IMR-90 (cell line): ENCODE results near the gene NPTX1. TPM values are rescaled to one million over a fixed set of nuclear protein-coding genes. Genes with fewer than 3 reads are reported as not detected.

ENCODE experiments used
- ATAC-seq: fragments of 200-7000 bp; cut with Tn5 transposase; 2 replicates; pipeline ENCODE4 v1.9.1; 2020; ENCODE audit warnings: low read depth, mild to moderate bottlenecking, moderate library complexity
- BruUV-seq: library from RNA; stranded (reverse); fragments of 400-500 nt; replicated peaks from 2 replicates; lab custom pipeline; 2021; lab: Mats Ljungman, UMichigan
- CTCF ChIA-PET: fragments of 300-600 bp; formaldehyde crosslinking; extraction: SDS; loops from one replicate; lab custom pipeline; 2021; ENCODE audit warnings: antibody characterized with exemption; lab: Yijun Ruan, JAX
- POLR2A ChIA-PET: fragments of 300-600 bp; sonication (Branson Sonifier 250); formaldehyde crosslinking; loops from one replicate; lab custom pipeline; 2022; ENCODE audit warnings: antibody characterized with exemption; ENCODE audit not compliant: unreplicated experiment; lab: Charles Lee
- DNase-seq: peaks from one replicate; pipeline ENCODE4 v3.0.0; 2013
- H2AFZ ChIP-seq: replicated peaks from 2 replicates; pipeline ENCODE3; 2013; ENCODE audit warnings: low read length, mild to moderate bottlenecking; ENCODE audit not compliant: poor library complexity
- H2AK5ac ChIP-seq: 2 replicates; pipeline ENCODE4 v1.6.1; 2013; ENCODE audit warnings: low read depth, low read length, inconsistent platforms
- H2AK9ac ChIP-seq: replicated peaks from 2 replicates; pipeline ENCODE3; 2013; ENCODE audit warnings: mild to moderate bottlenecking, low read depth, low read length, moderate library complexity; ENCODE audit not compliant: poor library complexity
- H2BK120ac ChIP-seq: 2 replicates; pipeline ENCODE4 v1.6.1; 2013; ENCODE audit warnings: low read depth, low read length, inconsistent platforms
- H2BK15ac ChIP-seq: 3 replicates; pipeline ENCODE4 v1.6.1; 2013; ENCODE audit warnings: low read depth, low read length, inconsistent platforms
- H2BK20ac ChIP-seq: 2 replicates; pipeline ENCODE4 v1.6.1; 2013; ENCODE audit warnings: low read depth, mild to moderate bottlenecking, inconsistent platforms, low read length, moderate library complexity
- H2BK5ac ChIP-seq: 2 replicates; pipeline ENCODE4 v1.6.1; 2013; ENCODE audit warnings: mild to moderate bottlenecking, low read depth, low read length, inconsistent platforms; ENCODE audit not compliant: poor library complexity, severe bottlenecking
- H3K14ac ChIP-seq: replicated peaks from 2 replicates; pipeline ENCODE4 v1.6.1; 2013; ENCODE audit warnings: low read depth, low read length, inconsistent platforms
- H3K18ac ChIP-seq: 2 replicates; pipeline ENCODE4 v1.6.1; 2013; ENCODE audit warnings: low read depth, low read length, control low read depth
- H3K23ac ChIP-seq: 2 replicates; pipeline ENCODE4 v1.6.1; 2013; ENCODE audit warnings: low read depth, low read length, inconsistent platforms
- H3K27ac ChIP-seq: 2 replicates; pipeline ENCODE4 v1.5.1; 2013; ENCODE audit warnings: mild to moderate bottlenecking, control low read depth, low read length; ENCODE audit not compliant: insufficient read depth
- H3K27me3 ChIP-seq: 2 replicates; pipeline ENCODE4 v1.6.1; 2013; ENCODE audit warnings: low read length; ENCODE audit not compliant: control insufficient read depth, insufficient read depth
- H3K36me3 ChIP-seq: 2 replicates; pipeline ENCODE4 v1.6.1; 2013; ENCODE audit warnings: low read length, mixed read lengths; ENCODE audit not compliant: control insufficient read depth, insufficient read depth
- H3K4ac ChIP-seq: 2 replicates; pipeline ENCODE4 v1.6.1; 2013; ENCODE audit warnings: low read depth, low read length, inconsistent platforms
- H3K4me1 ChIP-seq: 2 replicates; pipeline ENCODE4 v1.6.1; 2013; ENCODE audit warnings: low read length, mixed read lengths; ENCODE audit not compliant: control insufficient read depth, insufficient read depth
- H3K4me2 ChIP-seq: 2 replicates; pipeline ENCODE4 v1.6.1; 2013; ENCODE audit warnings: low read depth, mild to moderate bottlenecking, control low read depth, low read length, moderate library complexity
- H3K4me3 ChIP-seq: 2 replicates; pipeline ENCODE4 v1.5.1; 2013; ENCODE audit warnings: low read depth, mild to moderate bottlenecking, control low read depth, low read length, moderate library complexity; ENCODE audit not compliant: insufficient read depth
- H3K56ac ChIP-seq: 2 replicates; pipeline ENCODE4 v1.6.1; 2013; ENCODE audit warnings: low read length, inconsistent platforms; ENCODE audit not compliant: insufficient read depth; ENCODE audit errors: extremely low read depth
- H3K79me1 ChIP-seq, 2 experiments: 2 replicates each; pipeline ENCODE4 v1.6.1; 2013; ENCODE audit warnings: low read length in 2 of 2, inconsistent platforms in 1 of 2, low read depth in 1 of 2
- H3K9ac ChIP-seq: 2 replicates; pipeline ENCODE4 v1.6.1; 2013; ENCODE audit warnings: low read depth, low read length, control low read depth
- H3K9me1 ChIP-seq: 2 replicates; pipeline ENCODE4 v1.6.1; 2013; ENCODE audit warnings: low read length, inconsistent platforms; ENCODE audit not compliant: insufficient read depth
- H3K9me3 ChIP-seq: 2 replicates; pipeline ENCODE4 v1.6.1; 2013; ENCODE audit warnings: low read length; ENCODE audit not compliant: control insufficient read depth, insufficient read depth
- H4K20me1 ChIP-seq: 2 replicates; pipeline ENCODE4 v1.6.1; 2013; ENCODE audit warnings: low read length, inconsistent platforms; ENCODE audit not compliant: insufficient read depth
- H4K5ac ChIP-seq: 2 replicates; pipeline ENCODE4 v1.6.1; 2013; ENCODE audit warnings: mild to moderate bottlenecking, low read depth, low read length, control low read depth
- H4K8ac ChIP-seq, 2 experiments: 2 replicates each; pipeline ENCODE4 v1.6.1; 2013; ENCODE audit warnings: low read depth in 2 of 2, low read length in 2 of 2, control low read depth in 1 of 2, inconsistent platforms in 1 of 2
- H4K91ac ChIP-seq: 2 replicates; pipeline ENCODE4 v1.6.1; 2013; ENCODE audit warnings: low read depth, low read length, inconsistent platforms; ENCODE audit not compliant: insufficient read depth
- BHLHE40 ChIP-seq: fragments of 150-350 bp; IDR thresholded peaks from 2 replicates; pipeline ENCODE4 v1.6.1; 2016; ENCODE audit warnings: mild to moderate bottlenecking, low read depth, low read length
- CEBPB ChIP-seq: IDR thresholded peaks from 2 replicates; pipeline ENCODE4 v1.6.1; 2012; ENCODE audit warnings: low read depth, low read length, improper control_type of control experiment
- CHD1 ChIP-seq: IDR thresholded peaks from 2 replicates; pipeline ENCODE4 v1.6.1; 2012; ENCODE audit warnings: low read depth, low read length, improper control_type of control experiment
- MXI1 ChIP-seq: IDR thresholded peaks from 2 replicates; pipeline ENCODE4 v1.6.1; 2012; ENCODE audit warnings: low read depth, mild to moderate bottlenecking, low read length, moderate library complexity, borderline replicate concordance
- NFE2L2 ChIP-seq: fragments of 150-350 bp; IDR thresholded peaks from 2 replicates; pipeline ENCODE4 v1.6.1; 2016; ENCODE audit warnings: low read depth, mild to moderate bottlenecking, low read length
- RAD21 ChIP-seq: IDR thresholded peaks from 2 replicates; pipeline ENCODE4 v1.6.1; 2012; ENCODE audit warnings: low read length, improper control_type of control experiment
- RFX5 ChIP-seq: IDR thresholded peaks from 2 replicates; pipeline ENCODE4 v1.8.0; 2012; ENCODE audit warnings: low read depth, mild to moderate bottlenecking, low read length, moderate library complexity
- USF2 ChIP-seq: fragments of 150-350 bp; IDR thresholded peaks from 2 replicates; pipeline ENCODE4 v1.6.1; 2017; ENCODE audit warnings: mild to moderate bottlenecking, antibody characterized with exemption, low read length, low read depth
- WGBS, 2 experiments: methylation state at CpG; one replicate each; pipeline versions ENCODE4 v1.1.5 to v1.1.7; 2013; ENCODE audit warnings: missing lambda C conversion rate in 2 of 2; ENCODE audit not compliant: insufficient read length in 1 of 2; ENCODE audit errors: extremely low coverage in 2 of 2; 5-methylcytosine and 5-hydroxymethylcytosine counted together
- dilution Hi-C: fragments of 300-500 bp; cut with HindIII; formaldehyde crosslinking; loops from one replicate; pipeline ENCODE4 v1.14.3; 2018; ENCODE audit warnings: low sequenced_read_pairs; ENCODE audit not compliant: unreplicated experiment
- in situ Hi-C: fragments of 300-500 bp; cut with MboI; formaldehyde crosslinking; loops from 3 replicates; pipeline ENCODE4 v1.14.3; 2019; ENCODE audit warnings: low sequenced_read_pairs, inconsistent platforms, mixed read lengths
- intact Hi-C: fragments of 100-400 bp; cut with micrococcal nuclease; formaldehyde crosslinking; loops from 2 replicates; pipeline ENCODE4 v1.10.0; 2022
- polyA plus RNA-seq, 3 experiments: library from polyadenylated mRNA; depleted of rRNA; stranded (reverse); fragments of >200 nt; gene quantifications; 2 replicates each; pipeline ENCODE4 v1.2.3, GENCODE V29; 2012; ENCODE audit warnings: low replicate concordance in 1 of 3
- total RNA-seq: library from RNA; depleted of rRNA; stranded (reverse); fragments of >200 nt; gene quantifications from 2 replicates; pipeline ENCODE4 v1.2.3, GENCODE V29; 2012

Gene NPTX1
- total and polyA plus RNA-seq, 2 of the 4 experiments (the other 2 are of a cell fraction), result 20.8 to 39.5 TPM

GRCh38 chr17:80445007-80445725 is 31.2 kb downstream of the NPTX1 start:
- H4K5ac ChIP-seq, result no peak overlapping the region
- no peak overlapping the region for H2BK5ac ChIP-seq
- H3K14ac ChIP-seq, result no peak overlapping the region
- H2BK20ac ChIP-seq, result no peak overlapping the region
- POLR2A ChIA-PET, result no interaction called here
- no peaks in the 10 kb centered on the region for H3K9me3 ChIP-seq
- H4K8ac ChIP-seq, result no peak overlapping the region
- intact Hi-C loops, result no loop called here
- H2AK5ac ChIP-seq, result no peak overlapping the region
- CTCF ChIA-PET, result no interaction called here
- H2AK9ac ChIP-seq, result no peak overlapping the region
- no peak overlapping the region for H3K4me2 ChIP-seq
- no TSS peak for BruUV-seq
- no peaks in the 10 kb centered on the region for H3K9me1 ChIP-seq
- no peak overlapping the region for H3K23ac ChIP-seq
- no peak overlapping the region for H2BK120ac ChIP-seq
- no peak overlapping the region for H3K18ac ChIP-seq
- no peak overlapping the region for H3K4me3 ChIP-seq
- no peak overlapping the region for H3K4ac ChIP-seq
- no peak overlapping the region for H3K56ac ChIP-seq
- ATAC-seq (no peak), DNase-seq (no peak)
- no peak overlapping the region for H3K9ac ChIP-seq
- peaks cover 11% of the 10 kb centered on the region; the same call in 1 of the 2 replicates for H3K27me3 ChIP-seq
- peaks cover 13% of the 10 kb centered on the region for H3K4me1 ChIP-seq
- dilution Hi-C loops, result no loop called here
- no peak overlapping the region for H4K91ac ChIP-seq
- H3K79me1 ChIP-seq, result no peaks in the 10 kb centered on the region
- in situ Hi-C loops, result no loop called here
- 51% methylated on average over 12 of the region's 26 CpGs; no CpG with 5 or more reads in 1 of the 2 experiments for WGBS, 2 experiments
- no peak for TF ChIP-seq MXI1
- no peak for TF ChIP-seq RAD21
- no peak for TF ChIP-seq CHD1
- TF ChIP-seq RFX5, result no peak
- no peak for TF ChIP-seq BHLHE40
- TF ChIP-seq CEBPB, result no peak
- TF ChIP-seq USF2, result no peak
- no peak for TF ChIP-seq NFE2L2
- no peak overlapping the region for H2AFZ ChIP-seq
- H3K27ac ChIP-seq, result no peak overlapping the region
- H4K20me1 ChIP-seq, result no peaks in the 10 kb centered on the region; the same call in none of the 2 replicates
- H2BK15ac ChIP-seq, result no peak overlapping the region
- H3K36me3 ChIP-seq, result no peaks in the 10 kb centered on the region
